NCI-H774 (cell line): ENCODE measurements around the gene ALK.
"Not testable (repeated sequence)": the region's sequence is repeated elsewhere in the genome, so short reads cannot be mapped to it uniquely, and the experiment has no call there.

Experiments used
- DNase-seq: peaks from one replicate; lab custom pipeline; 2025; lab: John Stamatoyannopoulos, UW

The ALK gene

GRCh38 chr2:29246383-29247300, 674.7 kb downstream of the ALK start:
- no peak for DNase-seq

- no peak for DNase-seq
These were observed 675.5 kb downstream of the ALK start for GRCh38 chr2:29245742-29246382.

GRCh38 chr2:29245035-29245741, 676.2 kb downstream of the ALK start:
- DNase-seq: not testable (repeated sequence)

- no peak for DNase-seq
These were observed 678.6 kb downstream of the ALK start for GRCh38 chr2:29242621-29243375.

- no peak for DNase-seq
These were observed 679.3 kb downstream of the ALK start for GRCh38 chr2:29241955-29242565.

DNA sequence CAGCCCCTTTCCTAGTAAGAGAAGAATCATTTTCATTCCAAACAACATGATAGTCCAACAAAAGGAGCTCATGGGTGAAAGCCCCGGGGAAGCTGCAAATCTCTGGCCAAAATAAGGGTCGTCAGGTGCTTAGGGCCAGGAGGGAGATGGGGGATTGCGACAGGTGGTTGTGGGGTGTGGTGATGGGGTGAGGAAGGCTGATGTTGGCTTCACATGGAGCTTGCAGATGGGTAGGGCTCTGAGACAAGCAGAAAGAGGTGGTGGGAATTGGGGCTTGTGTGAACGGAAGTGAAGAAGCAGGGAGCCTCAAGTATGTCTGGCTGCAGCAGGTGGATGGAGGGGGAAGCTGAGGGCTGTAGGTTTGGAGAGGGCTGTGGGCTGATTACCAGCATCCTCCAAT, 680.0 kb downstream of the ALK start:
- DNase-seq: no peak

DNA sequence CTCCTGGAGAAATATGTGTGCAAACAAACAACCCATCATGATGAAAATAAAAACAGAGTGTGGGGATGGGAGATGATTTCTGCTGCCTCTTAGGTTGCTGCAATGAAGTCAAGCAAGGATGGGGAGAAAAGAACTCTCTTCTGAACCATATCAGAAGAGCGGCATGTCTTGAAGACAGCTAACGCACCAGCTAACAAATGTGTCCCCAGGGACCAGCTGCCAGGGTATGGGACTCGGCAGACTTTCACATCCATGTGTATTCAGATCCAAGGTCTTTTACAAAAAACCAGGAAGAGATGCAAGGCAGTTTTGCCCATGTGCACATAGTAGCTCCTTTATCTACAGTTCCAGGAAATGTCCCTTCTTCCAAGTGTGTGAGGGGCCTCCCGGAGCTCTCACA, 680.8 kb downstream of the ALK start:
- DNase-seq: no peak

GRCh38 chr2:29239209-29239960, 682.0 kb downstream of the ALK start:
- no peak for DNase-seq

DNA sequence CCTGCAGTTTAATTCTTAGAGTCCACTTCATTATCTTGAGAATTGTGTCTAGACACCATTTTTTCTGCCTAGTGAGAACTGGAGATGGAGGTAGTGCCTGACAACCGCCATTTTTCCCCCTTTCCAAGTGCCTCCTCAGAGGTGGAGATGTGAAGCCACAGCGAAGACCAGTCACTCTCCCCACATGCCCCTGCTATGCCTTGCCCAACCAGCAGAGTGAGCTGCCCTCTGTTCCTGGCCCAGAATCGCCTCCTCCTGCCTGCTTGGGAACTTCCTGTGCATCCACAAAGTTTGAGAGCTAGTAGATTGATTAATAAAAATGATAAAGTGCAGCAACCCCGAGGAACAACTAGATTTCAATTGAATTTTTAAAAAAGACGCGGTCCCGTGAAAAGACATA, 682.9 kb downstream of the ALK start:
- DNase-seq: no peak

DNA sequence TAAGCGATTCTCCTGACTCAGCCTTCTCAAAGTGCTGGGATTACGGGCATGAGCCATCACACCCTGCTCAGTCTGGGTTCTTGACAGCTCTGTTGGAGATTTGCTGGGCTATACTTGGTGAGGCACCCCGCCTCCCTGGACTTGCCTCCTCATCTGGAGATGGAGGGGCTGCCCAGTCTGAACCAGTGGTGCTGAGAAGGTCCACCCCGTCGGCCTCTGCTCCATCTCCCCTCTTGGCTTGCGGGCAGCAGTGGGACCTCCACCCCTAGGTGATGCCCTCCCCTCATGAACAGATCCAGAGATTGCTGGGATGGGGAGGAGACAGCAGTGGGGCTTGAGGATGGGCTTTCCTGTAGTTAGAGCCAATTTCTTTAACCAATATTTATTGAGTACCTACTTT, 685.3 kb downstream of the ALK start:
- no peak for DNase-seq

DNA sequence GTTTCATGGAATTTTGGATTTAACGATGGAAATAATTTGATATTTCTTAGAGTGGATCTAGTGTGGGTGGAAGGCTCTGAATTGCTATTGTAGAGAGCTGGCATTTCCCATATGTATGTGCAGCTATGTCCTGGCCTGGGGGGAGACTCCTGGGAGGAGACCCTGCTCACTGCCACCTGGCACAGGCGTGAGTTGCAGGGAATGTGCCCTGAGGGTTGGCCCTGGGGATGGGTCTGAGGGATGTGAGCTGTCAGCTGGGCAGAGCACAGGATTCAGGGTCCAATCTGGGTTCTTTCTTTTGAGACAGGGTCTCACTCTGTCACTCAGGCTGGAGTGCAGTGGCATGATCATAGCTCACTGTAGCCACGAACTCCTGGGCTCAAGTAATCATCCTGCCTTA, 686.0 kb downstream of the ALK start:
- DNase-seq: no peak

- DNase-seq: no peak
These were observed 688.0 kb downstream of the ALK start for GRCh38 chr2:29233428-29233827.

- no peak for DNase-seq
These were observed 689.3 kb downstream of the ALK start for GRCh38 chr2:29232041-29232440.

DNA sequence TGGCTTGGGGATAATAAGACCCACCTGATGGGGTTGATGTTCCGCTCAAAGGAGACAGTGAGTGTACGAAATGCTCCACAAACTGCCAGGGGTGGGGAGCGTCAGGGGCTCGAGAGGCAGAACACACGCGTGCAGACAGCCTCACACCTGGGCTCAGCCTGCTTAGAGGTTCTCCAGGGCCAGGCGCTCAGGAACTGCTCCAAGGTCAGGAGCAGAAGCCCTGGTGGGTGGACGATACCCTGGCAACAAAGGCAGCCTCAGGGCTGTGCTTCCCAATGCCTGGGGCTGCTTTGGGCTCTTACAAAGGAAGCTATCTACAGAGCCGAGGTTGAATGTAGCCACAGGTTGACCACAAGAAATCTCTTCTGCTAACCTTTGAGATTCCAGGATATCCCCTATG, 691.7 kb downstream of the ALK start:
- no peak for DNase-seq

DNA sequence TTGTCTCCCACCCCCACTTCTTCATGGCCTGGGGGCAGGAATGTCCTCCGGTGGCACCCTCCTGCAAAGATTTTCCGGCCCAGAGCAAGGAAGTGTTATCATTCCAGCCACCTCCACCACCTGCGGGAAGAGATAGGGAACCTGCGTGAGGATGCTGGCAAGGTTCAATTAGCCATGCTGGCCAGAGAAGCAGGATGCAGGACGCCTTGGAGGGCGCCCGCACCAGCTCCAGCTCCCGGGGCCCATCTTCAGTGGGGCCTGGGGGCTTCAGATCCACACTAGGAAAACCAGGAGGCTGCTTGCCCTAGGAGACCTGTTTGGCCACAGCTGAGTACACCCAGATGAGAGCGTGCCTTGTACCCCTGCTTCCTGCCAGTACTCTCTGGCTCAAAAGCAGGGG, 692.4 kb downstream of the ALK start:
- no peak for DNase-seq

DNA sequence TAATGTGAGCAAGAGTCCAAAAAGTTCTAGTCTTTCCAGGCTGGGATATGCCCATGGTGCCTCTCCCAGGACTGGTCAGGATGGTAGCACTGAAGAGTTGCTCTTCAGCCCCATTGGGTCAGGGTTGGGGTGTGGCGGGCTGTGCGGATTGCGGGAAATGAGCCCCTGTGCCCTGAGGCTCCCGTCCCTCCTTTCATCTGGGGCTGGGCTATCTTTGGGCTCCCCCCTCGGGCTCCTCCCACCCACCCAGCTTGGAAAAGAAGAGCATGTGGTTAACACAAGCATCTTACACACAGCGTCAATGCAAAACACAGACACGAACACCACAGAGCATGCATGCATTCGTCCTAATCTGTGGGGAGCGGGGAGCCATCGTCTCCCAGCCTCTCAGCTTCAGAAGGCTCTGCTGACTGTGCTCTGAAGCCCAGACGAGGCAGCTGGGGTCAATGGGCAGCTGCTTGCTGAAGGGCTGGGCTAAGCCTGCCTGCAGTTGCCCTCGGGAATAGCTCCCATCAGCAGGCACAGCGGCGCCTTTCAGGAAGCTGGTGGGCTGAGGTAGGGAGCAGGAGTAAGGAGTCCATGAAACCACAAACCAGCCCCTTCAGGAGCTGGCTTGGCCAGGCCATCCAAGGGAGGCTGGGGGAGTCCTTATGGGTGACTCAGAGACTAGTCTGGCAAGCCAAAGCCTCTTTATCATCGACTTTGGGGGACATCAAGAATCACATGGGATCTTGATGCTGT, 693.3 kb downstream of the ALK start:
- DNase-seq: no peak

GRCh38 chr2:29226808-29227207, 694.6 kb downstream of the ALK start:
- DNase-seq: no peak

DNA sequence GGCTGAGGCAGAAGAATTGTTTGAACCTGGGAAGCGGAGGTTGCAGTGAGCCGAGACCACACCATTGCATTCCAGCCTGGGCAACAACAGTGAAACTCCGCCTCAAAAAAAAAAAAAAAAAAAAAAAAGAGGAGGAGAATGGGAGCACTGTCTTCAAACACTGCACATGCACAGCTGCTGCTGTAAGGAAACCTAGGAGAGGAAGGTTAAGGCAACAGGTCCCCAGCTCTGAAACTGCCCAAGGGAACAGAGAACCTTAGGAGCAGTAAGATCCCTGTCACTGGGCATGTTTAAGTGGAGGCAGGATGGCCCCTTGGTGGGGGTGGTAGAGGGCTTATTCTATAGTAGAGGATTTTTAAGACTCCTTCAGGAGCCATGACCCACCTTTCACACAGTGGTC, 695.0 kb downstream of the ALK start:
- DNase-seq: no peak

GRCh38 chr2:29225814-29226213, 695.6 kb downstream of the ALK start:
- DNase-seq: no peak
